PC-9 (cell line): Measurements from ENCODE around the gene AP3B1. TPM values are rescaled to one million over a fixed set of nuclear protein-coding genes. Genes with fewer than 3 reads are reported as not detected.

Source experiments
- BruUV-seq: library from RNA; stranded (reverse); fragments of 400-500 nt; replicated peaks from 2 replicates; lab custom pipeline; 2021; lab: Mats Ljungman, UMichigan
- CTCF ChIA-PET: fragments of 300-600 bp; sonication (Branson Sonifier 250); formaldehyde crosslinking; loops from one replicate; lab custom pipeline; 2022; ENCODE audit warnings: antibody characterized with exemption; lab: Charles Lee
- POLR2A ChIA-PET: fragments of 300-600 bp; sonication (Branson Sonifier 250); formaldehyde crosslinking; loops from one replicate; lab custom pipeline; 2022; ENCODE audit warnings: antibody characterized with exemption; ENCODE audit not compliant: unreplicated experiment; lab: Charles Lee
- DNase-seq, 2 experiments: peaks; one replicate each; pipeline versions ENCODE4 v3.0.0 to v3.0.0-alpha.2; 2015 to 2022; ENCODE audit warnings: mixed read lengths in 1 of 2
- H2AFZ ChIP-seq: fragments of 200-600 bp; sonication (generic); 2 replicates; pipeline ENCODE4 v1.8.1; 2017; ENCODE audit warnings: antibody characterized with exemption
- H3F3A ChIP-seq: fragments of 200-600 bp; sonication (generic); 2 replicates; pipeline ENCODE4 v1.8.1; 2017; ENCODE audit warnings: antibody characterized with exemption, mild to moderate bottlenecking, low read depth; ENCODE audit not compliant: insufficient read depth
- H3K27ac ChIP-seq: fragments of 200-600 bp; sonication (generic); 2 replicates; pipeline ENCODE4 v1.6.1; 2016; ENCODE audit warnings: mixed run types
- H3K27me3 ChIP-seq: fragments of 200-600 bp; sonication (generic); 2 replicates; pipeline ENCODE4 v1.6.1; 2016; ENCODE audit warnings: low read depth, mixed run types; ENCODE audit not compliant: insufficient read depth
- H3K36me3 ChIP-seq: fragments of 200-600 bp; sonication (generic); 2 replicates; pipeline ENCODE4 v1.6.1; 2016; ENCODE audit warnings: low read depth, mixed run types
- H3K4me1 ChIP-seq: fragments of 200-600 bp; sonication (generic); replicated peaks from 2 replicates; pipeline ENCODE4 v1.6.1; 2016; ENCODE audit warnings: mixed run types; ENCODE audit not compliant: insufficient read depth
- H3K4me2 ChIP-seq: fragments of 200-600 bp; sonication (generic); 2 replicates; pipeline ENCODE4 v1.6.1; 2017; ENCODE audit warnings: mixed run types
- H3K4me3 ChIP-seq: fragments of 200-600 bp; sonication (generic); 2 replicates; pipeline ENCODE4 v1.6.1; 2016; ENCODE audit warnings: mixed run types
- H3K79me2 ChIP-seq: fragments of 200-600 bp; sonication (generic); 2 replicates; pipeline ENCODE4 v1.6.1; 2017; ENCODE audit warnings: low read depth, mixed run types
- H3K9me2 ChIP-seq: fragments of 200-600 bp; sonication (generic); 2 replicates; pipeline ENCODE4 v1.8.1; 2017; ENCODE audit warnings: mild to moderate bottlenecking; ENCODE audit not compliant: insufficient read depth
- H3K9me3 ChIP-seq: fragments of 200-600 bp; sonication (generic); 2 replicates; pipeline ENCODE4 v1.8.1; 2016; ENCODE audit warnings: low read depth; ENCODE audit not compliant: insufficient read depth
- H4K20me1 ChIP-seq: fragments of 200-600 bp; sonication (generic); 2 replicates; pipeline ENCODE4 v1.8.1; 2017; ENCODE audit not compliant: insufficient read depth
- intact Hi-C: fragments of 100-400 bp; cut with micrococcal nuclease; formaldehyde crosslinking; loops from one replicate; pipeline ENCODE4 v1.10.0; 2022; ENCODE audit not compliant: unreplicated experiment
- total RNA-seq: library from RNA; stranded (reverse); gene quantifications from 2 replicates; pipeline ENCODE4 v1.2.3, GENCODE V29; 2021
- TF ChIP-seq, protein P1 (sequence below): fragments of 200-600 bp; sonication (generic); conservative IDR thresholded peaks from 2 replicates; pipeline ENCODE4 v1.6.1; 2017; ENCODE audit warnings: mixed run types, antibody characterized with exemption, mild to moderate bottlenecking, moderate library complexity

Gene AP3B1
- total RNA-seq, 1 experiment from 2014 or later = 44.0 TPM

DNA sequence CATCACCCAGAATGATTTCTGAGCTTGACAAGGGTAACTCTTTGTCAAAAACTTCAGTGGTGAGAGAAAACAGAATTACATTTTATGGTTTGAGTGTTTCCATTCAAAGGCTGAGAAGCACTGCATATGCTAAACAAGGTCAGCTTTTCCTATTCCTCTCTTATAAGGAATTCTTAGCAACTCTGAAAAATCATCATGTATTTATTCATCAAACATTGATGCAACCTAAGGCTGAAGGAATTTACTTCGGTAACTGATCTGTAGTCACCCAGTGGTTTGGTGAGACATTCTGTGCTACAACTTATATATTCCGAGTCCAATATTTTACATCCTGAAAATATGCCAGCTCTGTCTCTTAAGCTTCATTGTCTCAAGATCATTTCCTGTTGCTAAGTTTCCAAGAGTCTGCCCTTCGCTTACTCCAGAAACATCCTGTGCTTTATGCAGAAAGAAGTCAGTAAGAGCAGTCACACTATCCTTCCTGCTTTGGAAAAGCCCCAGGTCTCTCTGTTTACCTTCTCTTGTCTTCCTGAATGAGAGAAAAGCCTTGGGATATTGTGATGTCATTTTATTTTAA, 341.8 kb downstream of the AP3B1 start:
- H3K27me3 ChIP-seq = no peaks in the 10 kb centered on the region
- no TSS peak for BruUV-seq
- H3K27ac ChIP-seq = no peak overlapping the region
- intact Hi-C loops = no loop called here
- DNase-seq = no peak
- no peaks in the 10 kb centered on the region for H3K79me2 ChIP-seq
- H3F3A ChIP-seq = no peaks in the 10 kb centered on the region
- H3K4me3 ChIP-seq = no peak overlapping the region
- no peaks in the 10 kb centered on the region for H3K9me3 ChIP-seq
- TF ChIP-seq, protein P1, sequence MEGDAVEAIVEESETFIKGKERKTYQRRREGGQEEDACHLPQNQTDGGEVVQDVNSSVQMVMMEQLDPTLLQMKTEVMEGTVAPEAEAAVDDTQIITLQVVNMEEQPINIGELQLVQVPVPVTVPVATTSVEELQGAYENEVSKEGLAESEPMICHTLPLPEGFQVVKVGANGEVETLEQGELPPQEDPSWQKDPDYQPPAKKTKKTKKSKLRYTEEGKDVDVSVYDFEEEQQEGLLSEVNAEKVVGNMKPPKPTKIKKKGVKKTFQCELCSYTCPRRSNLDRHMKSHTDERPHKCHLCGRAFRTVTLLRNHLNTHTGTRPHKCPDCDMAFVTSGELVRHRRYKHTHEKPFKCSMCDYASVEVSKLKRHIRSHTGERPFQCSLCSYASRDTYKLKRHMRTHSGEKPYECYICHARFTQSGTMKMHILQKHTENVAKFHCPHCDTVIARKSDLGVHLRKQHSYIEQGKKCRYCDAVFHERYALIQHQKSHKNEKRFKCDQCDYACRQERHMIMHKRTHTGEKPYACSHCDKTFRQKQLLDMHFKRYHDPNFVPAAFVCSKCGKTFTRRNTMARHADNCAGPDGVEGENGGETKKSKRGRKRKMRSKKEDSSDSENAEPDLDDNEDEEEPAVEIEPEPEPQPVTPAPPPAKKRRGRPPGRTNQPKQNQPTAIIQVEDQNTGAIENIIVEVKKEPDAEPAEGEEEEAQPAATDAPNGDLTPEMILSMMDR = no peak
- H2AFZ ChIP-seq = no peak overlapping the region
- H3K36me3 ChIP-seq = no peaks in the 10 kb centered on the region
- no peak overlapping the region for H3K4me2 ChIP-seq
- ChIA-PET POLR2A (no interaction called here), CTCF (no interaction called here)
- no peaks in the 10 kb centered on the region for H3K4me1 ChIP-seq
- no peaks in the 10 kb centered on the region for H3K9me2 ChIP-seq
- no peaks in the 10 kb centered on the region for H4K20me1 ChIP-seq

Other genes starting within 250 kb of the AP3B1 start
- 38.7 and 41.1 TPM in 2 replicates for gene SCAMP1, start 65.9 kb upstream of the AP3B1 start, total RNA-seq